Effector memory CD8-positive, alpha-beta T cell (primary cell): ENCODE measurements around the gene PTPRS.
"Not testable (repeated sequence)": the region's sequence is repeated elsewhere in the genome, so short reads cannot be mapped to it uniquely, and the experiment has no call there.

ENCODE experiments used
- ATAC-seq: fragments of 150-1000 bp; cut with Tn5 transposase; replicated peaks from 2 replicates; pipeline ENCODE4 v1.10.0; 2021; ENCODE audit warnings: mild to moderate bottlenecking, moderate library complexity
- DNase-seq, 3 experiments: peaks; one replicate each; pipeline ENCODE4 v3.0.0; 2021
- H3K27ac Mint-ChIP-seq, 2 donors: one replicate each; pipeline ENCODE4 v1.8.0; 2022; ENCODE audit warnings: mild to moderate bottlenecking in 2 of 2, mixed read lengths in 2 of 2, moderate library complexity in 2 of 2
- H3K27me3 Mint-ChIP-seq, 2 donors: one replicate each; pipeline ENCODE4 v1.8.0; 2022; ENCODE audit warnings: mixed read lengths in 2 of 2
- H3K36me3 Mint-ChIP-seq: one replicate; pipeline ENCODE4 v1.8.0; 2022; ENCODE audit warnings: mild to moderate bottlenecking, moderate library complexity, mixed read lengths; ENCODE audit not compliant: insufficient read depth
- H3K4me1 Mint-ChIP-seq, 2 donors: one replicate each; pipeline ENCODE4 v1.8.0; 2022; ENCODE audit warnings: low read depth in 2 of 2, mixed read lengths in 2 of 2
- H3K4me3 Mint-ChIP-seq, 2 donors: one replicate each; pipeline ENCODE4 v1.8.0; 2022; ENCODE audit warnings: mild to moderate bottlenecking in 2 of 2, mixed read lengths in 2 of 2, moderate library complexity in 2 of 2
- H3K9me3 Mint-ChIP-seq, 2 donors: one replicate each; pipeline ENCODE4 v1.8.0; 2022; ENCODE audit warnings: mixed read lengths in 2 of 2

The PTPRS gene

GRCh38 chr19:5361839-5362238 is 21.2 kb upstream of the PTPRS start:
- not testable (repeated sequence) for H3K4me1 Mint-ChIP-seq, H3K4me3 Mint-ChIP-seq, H3K9me3 Mint-ChIP-seq, H3K36me3 Mint-ChIP-seq, DNase-seq, ATAC-seq, H3K27ac Mint-ChIP-seq
- peaks cover 28 to 51% of the 10 kb centered on the region in 2 donors for H3K27me3 Mint-ChIP-seq

- Mint-ChIP-seq H3K27ac (no peak overlapping the region), H3K36me3 (no peaks in the 10 kb centered on the region), H3K9me3 (no peaks in the 10 kb centered on the region), H3K27me3 (peaks cover 32 to 56% of the 10 kb centered on the region in 2 donors), H3K4me1 (no peaks in the 10 kb centered on the region), H3K4me3 (no peak overlapping the region)
- DNase-seq, result no peak
- ATAC-seq, result no peak
Observed at GRCh38 chr19:5361407-5361806, 20.8 kb upstream of the PTPRS start.

GRCh38 chr19:5360003-5360780 is 19.6 kb upstream of the PTPRS start:
- no peaks in the 10 kb centered on the region for H3K9me3 Mint-ChIP-seq
- DNase-seq (no peak), ATAC-seq (no peak)

GRCh38 chr19:5358173-5358800 is 17.7 kb upstream of the PTPRS start:
- Mint-ChIP-seq H3K27ac (no peak overlapping the region), H3K9me3 (no peaks in the 10 kb centered on the region), H3K4me3 (no peak overlapping the region), H3K4me1 (no peaks in the 10 kb centered on the region), H3K36me3 (no peaks in the 10 kb centered on the region), H3K27me3 (peaks cover 60 to 87% of the 10 kb centered on the region in 2 donors)
- DNase-seq, result no peak
- ATAC-seq, result no peak

More at GRCh38 chr19:5360003-5360780, 19.6 kb upstream of the PTPRS start:
- no peak overlapping the region for H3K4me3 Mint-ChIP-seq
- H3K4me1 Mint-ChIP-seq, result no peaks in the 10 kb centered on the region
- H3K27me3 Mint-ChIP-seq, result peaks cover 43 to 68% of the 10 kb centered on the region in 2 donors
- H3K27ac Mint-ChIP-seq, result no peak overlapping the region
- no peaks in the 10 kb centered on the region for H3K36me3 Mint-ChIP-seq

GRCh38 chr19:5357584-5357983 is 17.0 kb upstream of the PTPRS start:
- no peak overlapping the region for H3K27ac Mint-ChIP-seq
- H3K4me1 Mint-ChIP-seq, result no peaks in the 10 kb centered on the region
- ATAC-seq, result no peak
- no peaks in the 10 kb centered on the region for H3K9me3 Mint-ChIP-seq
- no peaks in the 10 kb centered on the region for H3K36me3 Mint-ChIP-seq
- DNase-seq, result no peak
- H3K4me3 Mint-ChIP-seq, result no peak overlapping the region
- peaks cover 60 to 88% of the 10 kb centered on the region in 2 donors for H3K27me3 Mint-ChIP-seq

- Mint-ChIP-seq H3K27me3 (peaks cover 54 to 86% of the 10 kb centered on the region in 2 donors), H3K27ac (no peak overlapping the region), H3K36me3 (no peaks in the 10 kb centered on the region), H3K4me3 (no peak overlapping the region), H3K4me1 (no peaks in the 10 kb centered on the region), H3K9me3 (no peaks in the 10 kb centered on the region)
- no peak for ATAC-seq
- no peak for DNase-seq
Observed at GRCh38 chr19:5356918-5357317, 16.3 kb upstream of the PTPRS start.

- no peaks in the 10 kb centered on the region for H3K9me3 Mint-ChIP-seq
- ATAC-seq, result no peak
- H3K27ac Mint-ChIP-seq, result no peak overlapping the region
- H3K27me3 Mint-ChIP-seq, result peaks cover 54 to 81% of the 10 kb centered on the region in 2 donors
- H3K4me3 Mint-ChIP-seq, result no peak overlapping the region
- no peaks in the 10 kb centered on the region for H3K4me1 Mint-ChIP-seq
- no peak for DNase-seq
- H3K36me3 Mint-ChIP-seq, result no peaks in the 10 kb centered on the region
Observed at GRCh38 chr19:5356428-5356827, 15.8 kb upstream of the PTPRS start.

GRCh38 chr19:5355693-5356092 is 15.1 kb upstream of the PTPRS start:
- Mint-ChIP-seq H3K4me3 (no peak overlapping the region), H3K36me3 (no peaks in the 10 kb centered on the region), H3K27me3 (peaks cover 57 to 81% of the 10 kb centered on the region in 2 donors), H3K4me1 (no peaks in the 10 kb centered on the region), H3K27ac (no peak overlapping the region), H3K9me3 (no peaks in the 10 kb centered on the region)
- no peak for DNase-seq
- ATAC-seq, result no peak

- Mint-ChIP-seq H3K9me3 (no peaks in the 10 kb centered on the region), H3K4me3 (no peak overlapping the region), H3K27ac (no peak overlapping the region), H3K27me3 (peaks cover 50 to 81% of the 10 kb centered on the region in 2 donors), H3K4me1 (no peaks in the 10 kb centered on the region), H3K36me3 (no peaks in the 10 kb centered on the region)
- ATAC-seq (no peak), DNase-seq (no peak)
Observed at GRCh38 chr19:5355076-5355475, 14.5 kb upstream of the PTPRS start.

GRCh38 chr19:5354403-5354802 is 13.8 kb upstream of the PTPRS start:
- no peaks in the 10 kb centered on the region for H3K9me3 Mint-ChIP-seq
- H3K27ac Mint-ChIP-seq, result no peak overlapping the region
- ATAC-seq (no peak), DNase-seq (no peak)
- no peaks in the 10 kb centered on the region for H3K36me3 Mint-ChIP-seq
- no peaks in the 10 kb centered on the region for H3K4me1 Mint-ChIP-seq
- peaks cover 47 to 81% of the 10 kb centered on the region in 2 donors for H3K27me3 Mint-ChIP-seq
- H3K4me3 Mint-ChIP-seq, result no peak overlapping the region

- Mint-ChIP-seq H3K27me3 (peaks cover 42 to 72% of the 10 kb centered on the region in 2 donors), H3K27ac (no peak overlapping the region), H3K36me3 (no peaks in the 10 kb centered on the region), H3K4me1 (no peaks in the 10 kb centered on the region), H3K9me3 (no peaks in the 10 kb centered on the region), H3K4me3 (no peak overlapping the region)
- no peak for ATAC-seq
- no peak for DNase-seq
Observed at GRCh38 chr19:5352229-5352763, 11.7 kb upstream of the PTPRS start.

- Mint-ChIP-seq H3K27me3 (peaks cover 42 to 68% of the 10 kb centered on the region in 2 donors), H3K4me3 (no peak overlapping the region), H3K27ac (no peak overlapping the region), H3K4me1 (no peaks in the 10 kb centered on the region), H3K36me3 (no peaks in the 10 kb centered on the region), H3K9me3 (no peaks in the 10 kb centered on the region)
- ATAC-seq, result no peak
- DNase-seq, result no peak
Observed at GRCh38 chr19:5351731-5352228, 11.2 kb upstream of the PTPRS start.

- Mint-ChIP-seq H3K4me3 (no peak overlapping the region), H3K4me1 (no peaks in the 10 kb centered on the region), H3K27ac (no peak overlapping the region), H3K9me3 (no peaks in the 10 kb centered on the region), H3K27me3 (peaks cover 29 to 51% of the 10 kb centered on the region in 2 donors), H3K36me3 (no peaks in the 10 kb centered on the region)
- no peak for DNase-seq
- ATAC-seq, result no peak
Observed at GRCh38 chr19:5349041-5349440, 8.4 kb upstream of the PTPRS start.
